GM20431 (cell line): Measurements from ENCODE around the gene APBA1.

Experiments used
- in situ Hi-C: fragments of 300-500 bp; cut with MseI, MboI; formaldehyde crosslinking; loops from one replicate; pipeline ENCODE4 v1.15.0; 2020; ENCODE audit warnings: low sequenced_read_pairs; ENCODE audit not compliant: unreplicated experiment

The APBA1 gene

GRCh38 chr9:69542942-69543704 lies 129.0 kb downstream of the APBA1 start:
- in situ Hi-C loops = loop anchor here (10.0 kb wide), 1 partner anchor 118 kb away; no protein-coding TSS in a partner anchor

GRCh38 chr9:69542058-69542457 lies 130.1 kb downstream of the APBA1 start:
- in situ Hi-C loops = loop anchor here (10.0 kb wide), 1 partner anchor 117 kb away; no protein-coding TSS in a partner anchor

- in situ Hi-C loops = no loop called here
Measured at GRCh38 chr9:69535911-69536310, 136.3 kb downstream of the APBA1 start.

GRCh38 chr9:69535286-69535832 lies 136.8 kb downstream of the APBA1 start:
- in situ Hi-C loops = no loop called here

GRCh38 chr9:69532396-69532795 lies 139.8 kb downstream of the APBA1 start:
- in situ Hi-C loops = no loop called here

GRCh38 chr9:69527454-69527853 lies 144.7 kb downstream of the APBA1 start:
- in situ Hi-C loops = no loop called here

GRCh38 chr9:69526699-69527098 lies 145.5 kb downstream of the APBA1 start:
- in situ Hi-C loops = no loop called here

GRCh38 chr9:69519470-69520240 lies 152.5 kb downstream of the APBA1 start:
- in situ Hi-C loops = no loop called here

GRCh38 chr9:69516353-69517322 lies 155.5 kb downstream of the APBA1 start:
- in situ Hi-C loops = no loop called here

GRCh38 chr9:69515810-69516209 lies 156.4 kb downstream of the APBA1 start:
- in situ Hi-C loops = no loop called here

GRCh38 chr9:69513141-69513820 lies 158.9 kb downstream of the APBA1 start:
- in situ Hi-C loops = no loop called here

GRCh38 chr9:69504058-69504457 lies 168.1 kb downstream of the APBA1 start:
- in situ Hi-C loops = no loop called here

GRCh38 chr9:69502671-69503301 lies 169.4 kb downstream of the APBA1 start:
- in situ Hi-C loops = no loop called here

GRCh38 chr9:69500896-69501295 lies 171.3 kb downstream of the APBA1 start:
- in situ Hi-C loops = no loop called here

- in situ Hi-C loops = no loop called here
Measured at GRCh38 chr9:69499959-69500358, 172.2 kb downstream of the APBA1 start.

GRCh38 chr9:69499407-69499806 lies 172.8 kb downstream of the APBA1 start:
- in situ Hi-C loops = no loop called here

- in situ Hi-C loops = no loop called here
Measured at GRCh38 chr9:69498470-69498869, 173.7 kb downstream of the APBA1 start.

- in situ Hi-C loops = no loop called here
Measured at GRCh38 chr9:69497816-69498215, 174.4 kb downstream of the APBA1 start.
